Gastrocnemius medialis (tissue), 4 donors: Measurements from ENCODE around the gene CDH4. TPM values are rescaled to one million over a fixed set of nuclear protein-coding genes. Genes with fewer than 3 reads are reported as not detected.

ENCODE experiments used
- ATAC-seq, 2 donors: fragments of 150-250 bp; one replicate each; pipeline ENCODE4 v1.9.1; 2016
- DNase-seq, 2 donors: peaks; one replicate each; pipeline ENCODE4 v3.0.0-alpha.2; 2019
- H3K27ac ChIP-seq, 4 donors: fragments of 200-600 bp; sonication (generic); 1 replicate in 1 of 4; 2 replicates in 3 of 4; pipeline ENCODE4 v1.5.1; 2016 to 2018; ENCODE audit warnings: mild to moderate bottlenecking in 2 of 4, moderate library complexity in 1 of 4
- H3K27me3 ChIP-seq, 3 donors: fragments of 200-600 bp; sonication (generic) in 2 of 3; 1 replicate in 1 of 3; 2 replicates in 2 of 3; pipeline versions ENCODE4 v1.5.1 to v1.6.0; 2016 to 2019; ENCODE audit warnings: mild to moderate bottlenecking in 1 of 3, moderate library complexity in 1 of 3
- H3K36me3 ChIP-seq, 2 donors: fragments of 200-600 bp; sonication (generic) in 1 of 2; one replicate each; pipeline ENCODE4 v1.5.1; 2017 to 2018
- H3K4me1 ChIP-seq, 2 donors: fragments of 200-600 bp; sonication (generic) in 1 of 2; one replicate each; pipeline ENCODE4 v1.5.1; 2016 to 2017; ENCODE audit warnings: mild to moderate bottlenecking in 2 of 2
- H3K4me3 ChIP-seq, 4 donors: fragments of 200-600 bp; sonication (generic) in 3 of 4; 1 replicate in 1 of 4; 2 replicates in 3 of 4; pipeline ENCODE4 v1.5.1; 2016 to 2019; ENCODE audit warnings: mild to moderate bottlenecking in 2 of 4
- H3K9me3 ChIP-seq, 3 donors: fragments of 200-600 bp; sonication (generic) in 2 of 3; 1 replicate in 1 of 3; 2 replicates in 2 of 3; pipeline ENCODE4 v1.5.1; 2016 to 2019
- CTCF ChIP-seq, 5 experiments: fragments of 450-650 bp in 3 of 5; fragments of 200-600 bp in 2 of 5; sonication (generic) in 2 of 5; IDR thresholded peaks in 4 of 5; conservative IDR thresholded peaks in 1 of 5; 1 replicate in 4 of 5; 2 replicates in 1 of 5; pipeline ENCODE4 v1.5.1; 2016 to 2019; ENCODE audit warnings: antibody characterized with exemption in 5 of 5, mild to moderate bottlenecking in 3 of 5, moderate library complexity in 3 of 5
- POLR2A ChIP-seq, 2 donors: fragments of 450-650 bp; IDR thresholded peaks; one replicate each; pipeline ENCODE4 v1.6.1; 2017; ENCODE audit warnings: antibody characterized with exemption in 2 of 2, mild to moderate bottlenecking in 2 of 2, moderate library complexity in 2 of 2
- in situ Hi-C, 4 donors: fragments of 200-750 bp; cut with MboI; loops; one replicate each; pipeline versions ENCODE4 v1.15.0 to v1.8.0; 2017; ENCODE audit warnings: low sequenced_read_pairs in 4 of 4
- intact Hi-C: fragments of 100-400 bp; cut with DNase I; formaldehyde crosslinking; loops from one replicate; pipeline ENCODE4 v1.15.1; 2023; ENCODE audit warnings: low total_unique reads
- total RNA-seq, 4 donors: library from RNA; depleted of rRNA; stranded (reverse); fragments of >200 nt; gene quantifications; one replicate each; pipeline versions ENCODE4 v1.1.0 to v1.2.3, GENCODE V29; 2016

CDH4 gene
- total RNA-seq, 4 donors from 2014 or later: 0.38 to 1.2 (median 0.86) TPM

- Histone ChIP-seq H3K36me3 (no peaks in the 10 kb centered on the region), H3K27ac (no peak overlapping the region), H3K9me3 (no peaks in the 10 kb centered on the region), H3K27me3 (no peaks in the 10 kb centered on the region), H3K4me3 (no peak overlapping the region), H3K4me1 (no peaks in the 10 kb centered on the region)
- TF ChIP-seq POLR2A (IDR thresholded peaks at IDR 0.05): no peak
- no peak for TF ChIP-seq CTCF (IDR thresholded peaks at IDR 0.05 in 4 of 5, conservative IDR thresholded peaks at IDR 0.05 in 1 of 5)
- ATAC-seq (no peak), DNase-seq (no peak)
- in situ Hi-C loops: no loop called here
- intact Hi-C loops: no loop called here
These were observed 594.0 kb downstream of the CDH4 start for GRCh38 chr20:61846074-61846473.

- H3K36me3 ChIP-seq: no peaks in the 10 kb centered on the region
- in situ Hi-C loops (no loop called here), intact Hi-C loops (no loop called here)
- no peaks in the 10 kb centered on the region for H3K27me3 ChIP-seq
- no peak for ATAC-seq
- H3K4me1 ChIP-seq: no peaks in the 10 kb centered on the region
- no peak for DNase-seq
- no peak overlapping the region for H3K4me3 ChIP-seq
- TF ChIP-seq CTCF (IDR thresholded peaks at IDR 0.05 in 4 of 5, conservative IDR thresholded peaks at IDR 0.05 in 1 of 5) (no peak), POLR2A (IDR thresholded peaks at IDR 0.05) (no peak)
- H3K27ac ChIP-seq: no peak overlapping the region
- H3K9me3 ChIP-seq: no peaks in the 10 kb centered on the region
These were observed 594.8 kb downstream of the CDH4 start for GRCh38 chr20:61846741-61847419.

GRCh38 chr20:61847420-61847748, 595.3 kb downstream of the CDH4 start:
- in situ Hi-C loops: no loop called here
- no peaks in the 10 kb centered on the region for H3K27me3 ChIP-seq
- ATAC-seq: no peak

GRCh38 chr20:61847986-61848385, 595.9 kb downstream of the CDH4 start:
- no peak overlapping the region for H3K4me3 ChIP-seq
- intact Hi-C loops (no loop called here), in situ Hi-C loops (no loop called here)
- no peaks in the 10 kb centered on the region for H3K9me3 ChIP-seq
- H3K27me3 ChIP-seq: no peaks in the 10 kb centered on the region
- H3K36me3 ChIP-seq: no peaks in the 10 kb centered on the region
- ATAC-seq: no peak
- TF ChIP-seq POLR2A (IDR thresholded peaks at IDR 0.05) (no peak), CTCF (IDR thresholded peaks at IDR 0.05 in 4 of 5, conservative IDR thresholded peaks at IDR 0.05 in 1 of 5) (no peak)
- H3K27ac ChIP-seq: no peak overlapping the region
- no peaks in the 10 kb centered on the region for H3K4me1 ChIP-seq
- DNase-seq: no peak

More at GRCh38 chr20:61847420-61847748, 595.3 kb downstream of the CDH4 start:
- DNase-seq: no peak
- no peak for TF ChIP-seq CTCF (IDR thresholded peaks at IDR 0.05 in 4 of 5, conservative IDR thresholded peaks at IDR 0.05 in 1 of 5)
- no peak for TF ChIP-seq POLR2A (IDR thresholded peaks at IDR 0.05)
- no peak overlapping the region for H3K4me3 ChIP-seq
- intact Hi-C loops: no loop called here
- no peak overlapping the region for H3K27ac ChIP-seq
- H3K9me3 ChIP-seq: no peaks in the 10 kb centered on the region
- no peaks in the 10 kb centered on the region for H3K4me1 ChIP-seq
- no peaks in the 10 kb centered on the region for H3K36me3 ChIP-seq

GRCh38 chr20:61848851-61849250, 596.8 kb downstream of the CDH4 start:
- no peak for TF ChIP-seq CTCF (IDR thresholded peaks at IDR 0.05 in 4 of 5, conservative IDR thresholded peaks at IDR 0.05 in 1 of 5)
- no peak for TF ChIP-seq POLR2A (IDR thresholded peaks at IDR 0.05)
- H3K36me3 ChIP-seq: no peaks in the 10 kb centered on the region
- intact Hi-C loops: no loop called here
- no peaks in the 10 kb centered on the region for H3K27me3 ChIP-seq
- DNase-seq (no peak), ATAC-seq (no peak)
- no peaks in the 10 kb centered on the region for H3K9me3 ChIP-seq
- no peak overlapping the region for H3K4me3 ChIP-seq
- H3K4me1 ChIP-seq: no peaks in the 10 kb centered on the region
- H3K27ac ChIP-seq: no peak overlapping the region
- in situ Hi-C loops: no loop called here
